Colonic mucosa (tissue), 4 donors: ENCODE data around the gene BARX2. TPM values are rescaled to one million over a fixed set of nuclear protein-coding genes. Genes with fewer than 3 reads are reported as not detected.

ENCODE experiments used
- DNase-seq: peaks from one replicate; pipeline ENCODE4 v3.0.0-alpha.2; 2020
- H3K27ac ChIP-seq: fragments of 200-600 bp; one replicate; pipeline ENCODE4 v1.8.0; 2021
- H3K27me3 ChIP-seq: fragments of 200-600 bp; one replicate; pipeline ENCODE4 v1.8.0; 2021
- H3K36me3 ChIP-seq: fragments of 200-600 bp; one replicate; pipeline ENCODE4 v1.8.0; 2021
- H3K4me1 ChIP-seq: fragments of 200-600 bp; one replicate; pipeline ENCODE4 v1.8.0; 2021; ENCODE audit warnings: mild to moderate bottlenecking
- H3K4me3 ChIP-seq: fragments of 200-600 bp; one replicate; pipeline ENCODE4 v1.8.0; 2021
- H3K9ac ChIP-seq, 2 donors: one replicate each; pipeline ENCODE4 v1.7.0; 2013; ENCODE audit warnings: control low read depth in 2 of 2, low read depth in 2 of 2, low read length in 2 of 2
- H3K9me3 ChIP-seq: fragments of 200-600 bp; one replicate; pipeline ENCODE4 v1.8.0; 2021
- CTCF ChIP-seq: fragments of 200-600 bp; IDR thresholded peaks from one replicate; pipeline ENCODE4 v1.8.0; 2022; ENCODE audit warnings: antibody characterized with exemption, mild to moderate bottlenecking
- intact Hi-C: fragments of 100-400 bp; cut with DNase I; formaldehyde crosslinking; loops from one replicate; pipeline ENCODE4 v1.14.1; 2022
- total RNA-seq, 2 donors: library from RNA; stranded (reverse); fragmentation: NEBNext Ultra II Directional in 1 of 2; extraction: Animal tissue kit (Norgen Biotek cat#: 25700) in 1 of 2; gene quantifications; one replicate each; pipeline ENCODE4 v1.2.1, GENCODE V29; 2021
- donor health status: healthy.
- donor health status: DM: no; HTN: no; CAD: no.
- donor health status: DM: no; HTN: no; CAD: no.

The BARX2 gene
- total RNA-seq, 2 donors from 2014 or later = 19.0 to 23.9 TPM

GRCh38 chr11:129370715-129371114 is 4.9 kb upstream of the BARX2 start:
- intact Hi-C loops = no loop called here
- Histone ChIP-seq H3K36me3 (no peaks in the 10 kb centered on the region), H3K9ac (no peak overlapping the region), H3K9me3 (no peaks in the 10 kb centered on the region), H3K27me3 (peaks cover 17% of the 10 kb centered on the region), H3K4me3 (no peak overlapping the region), H3K4me1 (no peaks in the 10 kb centered on the region), H3K27ac (no peak overlapping the region)
- TF ChIP-seq CTCF = no peak
- no peak for DNase-seq

- TF ChIP-seq CTCF = no peak
- intact Hi-C loops = no loop called here
- H3K27ac ChIP-seq = no peak overlapping the region
- no peaks in the 10 kb centered on the region for H3K36me3 ChIP-seq
- no peaks in the 10 kb centered on the region for H3K4me1 ChIP-seq
- H3K9me3 ChIP-seq = no peaks in the 10 kb centered on the region
- H3K9ac ChIP-seq = peak overlapping the region in 1 of 2 donors; percentile 4
- peaks cover 17% of the 10 kb centered on the region for H3K27me3 ChIP-seq
- no peak for DNase-seq
- peak overlapping the region; percentile 40 for H3K4me3 ChIP-seq
Observed at GRCh38 chr11:129372609-129373488, 2.8 kb upstream of the BARX2 start.

GRCh38 chr11:129373489-129373953 is 2.1 kb upstream of the BARX2 start:
- intact Hi-C loops = no loop called here
- Histone ChIP-seq H3K4me1 (no peaks in the 10 kb centered on the region), H3K27me3 (peaks cover 17% of the 10 kb centered on the region), H3K4me3 (peak overlapping the region; percentile 40), H3K9me3 (no peaks in the 10 kb centered on the region), H3K36me3 (no peaks in the 10 kb centered on the region), H3K27ac (no peak overlapping the region), H3K9ac (no peak overlapping the region)
- no peak for DNase-seq
- no peak for TF ChIP-seq CTCF

- peak overlapping the region; percentile 62 for H3K9ac ChIP-seq
- no peaks in the 10 kb centered on the region for H3K4me1 ChIP-seq
- H3K27ac ChIP-seq = peak overlapping the region; percentile 95
- H3K9me3 ChIP-seq = no peaks in the 10 kb centered on the region
- H3K36me3 ChIP-seq = no peaks in the 10 kb centered on the region
- intact Hi-C loops = no loop called here
- no peak for TF ChIP-seq CTCF
- peaks cover 17% of the 10 kb centered on the region for H3K27me3 ChIP-seq
- DNase-seq = peak; percentile 45
- H3K4me3 ChIP-seq = peak overlapping the region; percentile 40
Observed at GRCh38 chr11:129374081-129374992, 1.3 kb upstream of the BARX2 start.

GRCh38 chr11:129374993-129375750 is 476 bp upstream of the BARX2 start:
- intact Hi-C loops = no loop called here
- Histone ChIP-seq H3K27me3 (peaks cover 17% of the 10 kb centered on the region), H3K27ac (peak overlapping the region; percentile 95), H3K9me3 (no peaks in the 10 kb centered on the region), H3K4me3 (peak overlapping the region; percentile 40), H3K36me3 (no peaks in the 10 kb centered on the region), H3K9ac (peak overlapping the region; percentile 62), H3K4me1 (no peaks in the 10 kb centered on the region)
- TF ChIP-seq CTCF = no peak
- DNase-seq = peak; percentile 82
